H1 (cell line): ENCODE results near the gene RSL24D1. TPM values are rescaled to one million over a fixed set of nuclear protein-coding genes. Genes with fewer than 3 reads are reported as not detected.

Source experiments
- polyA plus RNA-seq, 7 experiments: library from polyadenylated mRNA; depleted of rRNA in 3 of 7; stranded (reverse) in 5 of 7; unstranded in 2 of 7; fragments of >200 nt in 5 of 7; fragments of 200-250 nt in 2 of 7; gene quantifications; 1 replicate in 5 of 7; 2 replicates in 1 of 7; 4 replicates in 1 of 7; pipeline versions ENCODE4 v1.2.1 to v1.2.3, GENCODE V29; 2011 to 2013; ENCODE audit warnings: missing spikeins in 2 of 7, mixed read lengths in 2 of 7
- total RNA-seq: library from RNA; stranded (reverse); fragmentation: NEBNext Ultra II Directional; extraction: Animal tissue kit (Norgen Biotek cat#: 25700); gene quantifications from 2 replicates; pipeline ENCODE4 v1.2.1, GENCODE V29; 2021

The RSL24D1 gene
- total and polyA plus RNA-seq, 2 of the 8 experiments (the other 6 are each of a cell fraction or from before 2014, with no cell fraction given), result 45.7 to 130 TPM

Other genes starting within 250 kb of the RSL24D1 start
- gene RAB27A, start 92.9 kb upstream of the RSL24D1 start, total RNA-seq, result 6.5 and 7.5 TPM in 2 replicates
- 1.3 and 2.3 TPM in 2 replicates for gene RAB27A, start 92.9 kb upstream of the RSL24D1 start, polyA plus RNA-seq (2011; rRNA removed)
- gene PIGBOS1, start 122.2 kb upstream of the RSL24D1 start, total RNA-seq, result 7.8 and 9.0 TPM in 2 replicates
- 12.3 and 16.7 TPM in 2 replicates for gene PIGBOS1, start 122.2 kb upstream of the RSL24D1 start, polyA plus RNA-seq (2011; rRNA removed)
- gene PIGB, start 122.3 kb upstream of the RSL24D1 start, total RNA-seq, result 4.3 and 6.1 TPM in 2 replicates
- gene PIGB, start 122.3 kb upstream of the RSL24D1 start, polyA plus RNA-seq (2011; rRNA removed), result 3.9 and 11.7 TPM in 2 replicates
- 13.2 and 13.4 TPM in 2 replicates for gene CCPG1, start 211.4 kb upstream of the RSL24D1 start, total RNA-seq
- 1.8 and 2.3 TPM in 2 replicates for gene CCPG1, start 211.4 kb upstream of the RSL24D1 start, polyA plus RNA-seq (2011; rRNA removed)
- 1.4 and 2.7 TPM in 2 replicates for gene PIERCE2, start 211.6 kb upstream of the RSL24D1 start, total RNA-seq
- gene PIERCE2, start 211.6 kb upstream of the RSL24D1 start, polyA plus RNA-seq (2011; rRNA removed), result 1.1 and 1.9 TPM in 2 replicates